Measurements from ENCODE around the gene KCNK4. TPM values are rescaled to one million over a fixed set of nuclear protein-coding genes. Genes with fewer than 3 reads are reported as not detected.

Gene KCNK4
- total and polyA plus RNA-seq, 4 donors: 0.09 TPM; not detected in 3

DNA sequence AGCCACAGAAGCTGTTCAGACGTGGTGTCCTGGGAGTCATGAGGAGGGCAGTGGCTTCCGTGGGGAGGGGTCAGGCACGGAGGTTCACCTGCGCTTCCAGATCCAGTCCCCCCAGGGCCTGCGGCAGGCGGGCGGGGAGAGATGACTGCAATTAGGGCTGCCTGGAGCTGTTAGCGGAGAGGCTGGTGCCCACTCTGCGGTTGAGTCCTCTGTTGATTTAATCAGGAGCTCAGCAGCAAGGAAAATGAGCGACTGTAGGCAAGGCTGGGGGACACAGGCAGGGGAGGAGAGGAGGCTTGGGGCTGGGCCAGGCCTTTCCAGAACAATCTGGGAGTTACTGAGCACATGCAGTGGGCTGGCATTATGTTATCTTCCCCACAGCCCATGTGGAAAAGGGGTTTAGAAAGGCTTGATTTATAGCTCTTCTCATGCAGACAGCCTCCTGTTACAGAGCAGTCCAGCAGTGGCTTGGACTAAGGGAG lies 26.7 kb upstream of the KCNK4 start:
- Histone ChIP-seq H3K9ac (ENCODE audit: insufficient read depth in 1 of 2, low read length in 2 of 2) (no peak overlapping the region), H3K4me1 (ENCODE audit: control insufficient read depth in 5 of 5, insufficient read depth in 5 of 5, low read length in 5 of 5) (peaks cover 0 to 16% (median 6%) of the 10 kb centered on the region in 5 donors), H3K27ac (ENCODE audit: low read depth in 1 of 2, low read length in 1 of 2) (no peak overlapping the region), H3K9me3 (ENCODE audit: control insufficient read depth in 4 of 4, insufficient read depth in 3 of 4, low read length in 3 of 4) (no peaks in the 10 kb centered on the region), H3K36me3 (ENCODE audit: control insufficient read depth in 4 of 4, insufficient read depth in 4 of 4, low read length in 4 of 4) (peaks cover 2 to 65% (median 14%) of the 10 kb centered on the region in 4 donors), H3K4me3 (no peak overlapping the region), H3K27me3 (ENCODE audit: control insufficient read depth in 3 of 3, insufficient read depth in 3 of 3, low read length in 2 of 3) (no peaks in the 10 kb centered on the region)
- TF ChIP-seq, protein P1, sequence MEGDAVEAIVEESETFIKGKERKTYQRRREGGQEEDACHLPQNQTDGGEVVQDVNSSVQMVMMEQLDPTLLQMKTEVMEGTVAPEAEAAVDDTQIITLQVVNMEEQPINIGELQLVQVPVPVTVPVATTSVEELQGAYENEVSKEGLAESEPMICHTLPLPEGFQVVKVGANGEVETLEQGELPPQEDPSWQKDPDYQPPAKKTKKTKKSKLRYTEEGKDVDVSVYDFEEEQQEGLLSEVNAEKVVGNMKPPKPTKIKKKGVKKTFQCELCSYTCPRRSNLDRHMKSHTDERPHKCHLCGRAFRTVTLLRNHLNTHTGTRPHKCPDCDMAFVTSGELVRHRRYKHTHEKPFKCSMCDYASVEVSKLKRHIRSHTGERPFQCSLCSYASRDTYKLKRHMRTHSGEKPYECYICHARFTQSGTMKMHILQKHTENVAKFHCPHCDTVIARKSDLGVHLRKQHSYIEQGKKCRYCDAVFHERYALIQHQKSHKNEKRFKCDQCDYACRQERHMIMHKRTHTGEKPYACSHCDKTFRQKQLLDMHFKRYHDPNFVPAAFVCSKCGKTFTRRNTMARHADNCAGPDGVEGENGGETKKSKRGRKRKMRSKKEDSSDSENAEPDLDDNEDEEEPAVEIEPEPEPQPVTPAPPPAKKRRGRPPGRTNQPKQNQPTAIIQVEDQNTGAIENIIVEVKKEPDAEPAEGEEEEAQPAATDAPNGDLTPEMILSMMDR (IDR thresholded peaks at IDR 0.05; ENCODE audit: control extremely low read depth, extremely low read depth): no peak
- ATAC-seq (ENCODE audit: insufficient read depth, low FRiP score) (no peak), DNase-seq (no peak)
- WGBS, 2 donors: 95 to 97% methylated on average over 10 of the region's 10 CpGs

DNA sequence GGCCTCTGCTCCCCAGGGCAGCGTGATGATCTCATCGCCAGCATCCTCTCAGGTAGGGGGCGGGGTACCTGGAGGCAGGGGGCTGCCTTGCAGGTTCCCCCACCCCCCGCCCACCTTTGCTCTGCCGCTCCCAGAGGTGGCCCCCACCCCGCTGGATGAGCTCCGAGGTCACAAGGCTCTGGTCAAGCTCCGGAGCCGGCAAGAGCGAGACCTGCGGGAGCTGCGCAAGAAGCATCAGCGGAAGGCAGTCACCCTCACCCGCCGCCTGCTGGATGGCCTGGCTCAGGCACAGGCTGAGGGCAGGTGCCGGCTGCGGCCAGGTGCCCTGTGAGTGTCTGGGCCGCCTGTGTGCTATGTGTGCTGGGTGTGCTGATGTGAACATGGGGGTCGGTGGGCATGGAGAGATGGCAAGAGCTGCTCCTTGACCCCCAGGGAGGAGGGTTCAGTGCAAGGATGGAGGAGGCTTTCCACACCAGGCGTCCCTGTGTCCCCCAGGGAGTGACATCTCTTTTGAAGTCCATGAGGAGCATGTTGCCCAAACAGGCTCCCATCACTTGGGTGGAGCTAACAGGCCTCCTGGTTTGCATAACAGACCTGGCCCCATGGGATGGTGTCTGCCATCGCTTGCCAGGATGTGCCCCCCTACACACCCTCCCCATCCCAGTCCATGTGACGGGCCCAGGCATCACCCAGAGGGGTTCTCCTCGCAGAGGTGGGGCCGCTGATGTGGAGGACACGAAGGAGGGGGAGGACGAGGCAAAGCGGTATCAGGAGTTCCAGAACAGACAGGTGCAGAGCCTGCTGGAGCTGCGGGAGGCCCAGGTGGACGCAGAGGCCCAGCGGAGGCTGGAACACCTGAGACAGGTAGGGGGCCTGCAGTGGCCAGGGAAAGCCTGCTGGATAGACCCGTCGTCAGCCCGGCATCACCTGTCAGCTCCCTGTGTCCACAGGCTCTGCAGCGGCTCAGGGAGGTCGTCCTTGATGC lies 25.6 kb upstream of the KCNK4 start:
- WGBS, 2 donors: 92% methylated on average over 35 of the region's 35 CpGs
- no peak overlapping the region for H3K27ac ChIP-seq (ENCODE audit: low read depth in 1 of 2, low read length in 1 of 2)
- DNase-seq: no peak
- peaks cover 0 to 17% (median 6%) of the 10 kb centered on the region in 5 donors for H3K4me1 ChIP-seq (ENCODE audit: control insufficient read depth in 5 of 5, insufficient read depth in 5 of 5, low read length in 5 of 5)
- TF ChIP-seq, protein P1 (IDR thresholded peaks at IDR 0.05; ENCODE audit: control extremely low read depth, extremely low read depth): no peak
- H3K27me3 ChIP-seq (ENCODE audit: control insufficient read depth in 3 of 3, insufficient read depth in 3 of 3, low read length in 2 of 3): no peaks in the 10 kb centered on the region
- H3K36me3 ChIP-seq (ENCODE audit: control insufficient read depth in 4 of 4, insufficient read depth in 4 of 4, low read length in 4 of 4): peaks cover 2 to 55% (median 11%) of the 10 kb centered on the region in 4 donors
- H3K9me3 ChIP-seq (ENCODE audit: control insufficient read depth in 4 of 4, insufficient read depth in 3 of 4, low read length in 3 of 4): no peaks in the 10 kb centered on the region
- no peak overlapping the region for H3K9ac ChIP-seq (ENCODE audit: insufficient read depth in 1 of 2, low read length in 2 of 2)
- ATAC-seq (ENCODE audit: insufficient read depth, low FRiP score): no peak
- H3K4me3 ChIP-seq: no peak overlapping the region

DNA sequence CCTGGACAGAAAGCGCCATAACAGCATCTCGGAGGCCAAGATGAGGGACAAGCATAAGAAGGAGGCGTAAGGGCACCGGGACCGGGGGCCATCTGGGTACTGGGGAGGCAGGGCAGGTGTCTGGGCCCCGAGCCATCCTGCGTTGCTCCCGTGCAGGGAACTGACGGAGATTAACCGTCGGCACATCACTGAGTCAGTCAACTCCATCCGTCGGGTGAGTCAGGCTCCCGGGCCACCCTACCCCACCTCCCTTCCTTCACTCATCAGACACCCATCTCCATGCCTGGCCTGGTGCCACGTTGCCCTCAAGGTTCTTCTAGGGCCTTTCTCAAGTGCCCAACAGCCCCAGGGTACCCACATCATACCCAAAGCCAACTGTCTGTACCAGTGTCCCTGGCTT lies 24.8 kb upstream of the KCNK4 start:
- no peak overlapping the region for H3K27ac ChIP-seq (ENCODE audit: low read depth in 1 of 2, low read length in 1 of 2)
- WGBS, 2 donors: 93 to 94% methylated on average over 15 of the region's 15 CpGs
- ATAC-seq (ENCODE audit: insufficient read depth, low FRiP score) (no peak), DNase-seq (no peak)
- H3K9ac ChIP-seq (ENCODE audit: insufficient read depth in 1 of 2, low read length in 2 of 2): no peak overlapping the region
- no peak overlapping the region for H3K4me3 ChIP-seq
- no peaks in the 10 kb centered on the region for H3K9me3 ChIP-seq (ENCODE audit: control insufficient read depth in 4 of 4, insufficient read depth in 3 of 4, low read length in 3 of 4)
- H3K27me3 ChIP-seq (ENCODE audit: control insufficient read depth in 3 of 3, insufficient read depth in 3 of 3, low read length in 2 of 3): no peaks in the 10 kb centered on the region
- TF ChIP-seq, protein P1 (IDR thresholded peaks at IDR 0.05; ENCODE audit: control extremely low read depth, extremely low read depth): no peak
- peaks cover 2 to 53% (median 11%) of the 10 kb centered on the region in 4 donors for H3K36me3 ChIP-seq (ENCODE audit: control insufficient read depth in 4 of 4, insufficient read depth in 4 of 4, low read length in 4 of 4)
- peaks cover 0 to 17% (median 6%) of the 10 kb centered on the region in 5 donors for H3K4me1 ChIP-seq (ENCODE audit: control insufficient read depth in 5 of 5, insufficient read depth in 5 of 5, low read length in 5 of 5)

All from lung (tissue), 12 donors.